Activated CD4-positive, alpha-beta T cell treated with anti-CD3 and anti-CD28 coated beads for 48 hours (primary cell): ENCODE data around the gene ZNF471.

Experiments used
- DNase-seq: peaks from one replicate; pipeline ENCODE4 v3.0.0-alpha.2; 2020

ZNF471 gene

GRCh38 chr19:56577719-56578602, 70.3 kb downstream of the ZNF471 start:
- no peak for DNase-seq
